Measurements from ENCODE around the gene MARK3. TPM values are rescaled to one million over a fixed set of nuclear protein-coding genes. Genes with fewer than 3 reads are reported as not detected.

MARK3 gene
- total and polyA plus RNA-seq, 2 donors, result 44.4 to 130 TPM

DNA sequence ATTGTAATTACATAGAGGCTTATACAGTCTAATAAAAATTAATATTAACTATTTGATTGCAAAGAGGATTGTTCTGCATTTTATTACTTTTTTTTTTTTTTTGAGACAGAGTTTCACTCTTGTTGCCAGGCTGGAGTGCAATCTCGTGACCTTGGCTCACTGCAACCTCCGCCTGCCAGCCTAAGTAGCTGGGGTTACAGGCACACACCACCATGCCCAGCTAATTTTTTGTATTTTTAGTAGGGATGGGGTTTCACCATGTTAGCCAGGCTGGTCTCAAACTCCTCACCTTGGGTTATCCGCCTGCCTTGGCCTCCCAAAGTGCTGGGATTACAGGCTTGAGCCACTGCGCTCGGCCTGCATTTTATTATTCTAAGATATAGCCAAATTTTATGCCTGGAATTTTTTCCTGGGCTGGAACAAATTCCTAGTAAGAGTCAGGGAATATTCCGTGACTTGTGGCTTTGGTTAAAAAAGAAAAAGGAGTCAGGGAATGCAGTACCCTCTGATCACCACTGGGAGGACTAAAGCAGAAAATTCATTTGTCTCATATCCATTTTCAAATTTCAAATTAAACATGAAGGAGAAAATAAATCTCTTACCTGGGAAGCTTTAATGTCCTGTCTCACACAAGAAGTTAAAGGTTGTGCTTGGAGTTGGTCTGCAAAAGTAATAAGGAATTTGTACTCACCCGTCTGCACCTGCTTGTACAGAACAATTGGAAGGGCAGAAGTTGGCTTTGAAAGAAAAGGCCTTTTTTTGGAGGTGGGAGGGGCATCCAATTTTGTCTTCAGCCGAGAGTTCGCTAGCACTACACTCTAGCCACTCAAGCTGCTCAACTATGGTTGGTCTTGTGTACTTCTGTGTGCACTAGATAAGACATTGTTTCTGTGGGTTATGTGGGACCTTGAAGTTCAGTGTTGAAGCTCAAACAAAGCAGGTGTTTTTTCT lies 8.7 kb downstream of the MARK3 start:
- 43% methylated on average over 9 of the region's 9 CpGs for WGBS
- Histone ChIP-seq H3K36me3 (ENCODE audit: insufficient read depth) (no peaks in the 10 kb centered on the region), H3K27ac (ENCODE audit: low read depth) (no peak overlapping the region), H3K4me1 (ENCODE audit: insufficient read depth) (peaks cover 3% of the 10 kb centered on the region), H3K4me3 (ENCODE audit: low read depth, low read length) (no peak overlapping the region)
- DNase-seq (ENCODE audit: extremely low spot score), result no peak

DNA sequence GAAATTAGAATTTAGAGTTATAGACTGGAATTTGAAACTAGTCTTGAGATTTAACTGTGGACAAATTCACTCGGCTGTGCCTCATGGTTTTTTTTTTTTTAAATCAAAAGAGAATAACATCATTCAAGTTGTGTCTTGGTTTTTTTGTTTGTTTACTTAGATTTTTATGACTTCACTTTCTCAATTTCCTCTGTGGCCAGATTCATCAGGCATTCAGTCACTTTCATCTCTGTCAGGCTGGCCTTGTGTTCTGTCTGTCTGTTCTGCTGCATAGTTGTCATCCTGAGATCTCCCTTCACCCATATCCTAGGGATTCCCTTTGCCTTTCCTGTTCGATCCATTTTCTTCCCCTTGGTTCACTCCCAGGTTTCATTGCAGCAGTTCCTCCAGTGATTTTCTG lies 10.0 kb downstream of the MARK3 start:
- 56% methylated on average over 2 of the region's 2 CpGs for WGBS
- DNase-seq (ENCODE audit: extremely low spot score), result no peak
- no peak overlapping the region for H3K27ac ChIP-seq (ENCODE audit: low read depth)
- H3K4me3 ChIP-seq (ENCODE audit: low read depth, low read length), result no peak overlapping the region
- H3K4me1 ChIP-seq (ENCODE audit: insufficient read depth), result peaks cover 3% of the 10 kb centered on the region
- H3K36me3 ChIP-seq (ENCODE audit: insufficient read depth), result no peaks in the 10 kb centered on the region

DNA sequence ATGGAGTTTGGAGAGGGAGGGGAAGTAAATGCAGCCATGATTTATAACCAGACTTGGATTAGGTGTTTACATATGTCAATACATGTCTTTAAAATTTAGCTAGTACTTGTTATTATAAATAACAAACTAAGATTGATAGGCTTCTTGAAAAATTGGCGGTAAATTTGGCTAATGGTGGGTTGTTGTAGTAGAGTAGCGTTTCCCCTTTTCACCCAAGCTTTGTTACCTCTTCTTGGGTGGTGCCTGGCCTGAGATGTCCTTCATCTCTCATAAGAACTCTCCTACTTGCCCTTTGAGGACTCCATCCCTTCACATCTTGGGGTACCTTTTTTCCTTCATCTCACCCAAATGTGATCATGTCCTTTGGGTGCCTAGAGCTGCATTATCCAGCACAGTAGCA lies 11.2 kb downstream of the MARK3 start:
- 97% methylated on average over 2 of the region's 2 CpGs for WGBS
- Histone ChIP-seq H3K27ac (ENCODE audit: low read depth) (no peak overlapping the region), H3K4me3 (ENCODE audit: low read depth, low read length) (no peak overlapping the region), H3K36me3 (ENCODE audit: insufficient read depth) (no peaks in the 10 kb centered on the region), H3K4me1 (ENCODE audit: insufficient read depth) (peaks cover 3% of the 10 kb centered on the region)
- DNase-seq (ENCODE audit: extremely low spot score), result no peak

DNA sequence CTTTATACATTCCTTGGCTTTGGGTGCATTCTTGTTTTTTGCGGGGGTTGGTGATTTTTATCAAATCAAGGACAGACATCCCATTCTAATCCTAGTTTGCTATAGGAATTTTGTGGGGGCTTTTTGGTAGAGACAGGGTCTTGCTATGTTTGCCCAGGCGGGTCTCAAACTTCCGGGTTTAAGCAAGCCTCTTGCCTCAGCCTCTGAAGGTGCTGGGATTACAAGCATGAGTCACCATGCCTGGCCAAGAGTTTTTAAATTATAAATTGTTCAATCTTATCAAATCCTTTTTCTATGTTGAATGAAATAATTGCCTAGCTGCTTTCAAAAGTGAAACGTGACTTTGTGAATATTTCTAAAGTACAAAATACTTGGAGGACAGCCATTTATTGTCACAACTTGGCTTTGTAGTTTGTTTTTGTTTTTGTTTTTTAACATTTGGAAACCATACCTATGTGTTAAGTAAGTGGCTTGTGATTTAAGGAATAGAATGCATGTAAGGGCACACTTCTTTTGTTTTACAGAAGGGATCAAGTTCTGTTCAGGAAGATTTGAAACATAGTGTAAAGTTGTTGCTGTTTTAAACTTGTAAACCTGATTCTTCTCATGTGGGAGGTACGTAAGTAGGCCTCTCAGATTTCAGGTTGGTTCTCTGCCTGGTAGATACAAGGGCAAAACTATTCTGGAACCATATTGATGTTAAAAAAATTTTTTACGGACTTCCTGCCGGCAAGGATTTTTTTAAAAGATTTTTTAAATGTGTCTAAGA lies 13.4 kb downstream of the MARK3 start:
- no peak overlapping the region for H3K4me3 ChIP-seq (ENCODE audit: low read depth, low read length)
- H3K36me3 ChIP-seq (ENCODE audit: insufficient read depth), result no peaks in the 10 kb centered on the region
- H3K27ac ChIP-seq (ENCODE audit: low read depth), result no peak overlapping the region
- H3K4me1 ChIP-seq (ENCODE audit: insufficient read depth), result peaks cover 3% of the 10 kb centered on the region
- WGBS, result 62% methylated on average over 7 of the region's 7 CpGs
- DNase-seq (ENCODE audit: extremely low spot score), result no peak

DNA sequence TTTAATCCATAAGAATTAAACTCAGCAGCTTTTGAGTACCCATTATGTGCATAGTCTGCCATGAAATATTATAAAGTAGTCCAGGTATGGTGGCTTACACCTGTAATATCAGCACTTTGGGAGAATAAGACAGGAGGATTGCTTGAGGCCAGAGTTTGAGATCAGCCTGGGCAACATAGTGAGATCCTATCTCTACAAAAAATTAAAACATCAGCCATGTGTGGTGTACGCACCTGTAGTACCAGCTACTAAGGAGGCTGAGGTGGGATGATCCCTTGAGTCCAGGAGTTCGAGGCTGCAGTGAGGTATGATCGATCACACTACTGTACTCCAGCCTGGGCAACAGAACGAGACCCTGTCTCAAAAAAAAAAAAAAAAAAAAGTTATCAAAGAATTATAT lies 15.3 kb downstream of the MARK3 start:
- H3K27ac ChIP-seq (ENCODE audit: low read depth), result no peak overlapping the region
- DNase-seq (ENCODE audit: extremely low spot score), result no peak
- H3K36me3 ChIP-seq (ENCODE audit: insufficient read depth), result no peaks in the 10 kb centered on the region
- H3K4me1 ChIP-seq (ENCODE audit: insufficient read depth), result peaks cover 3% of the 10 kb centered on the region
- H3K4me3 ChIP-seq (ENCODE audit: low read depth, low read length), result no peak overlapping the region
- WGBS, result 87% methylated on average over 4 of the region's 4 CpGs

DNA sequence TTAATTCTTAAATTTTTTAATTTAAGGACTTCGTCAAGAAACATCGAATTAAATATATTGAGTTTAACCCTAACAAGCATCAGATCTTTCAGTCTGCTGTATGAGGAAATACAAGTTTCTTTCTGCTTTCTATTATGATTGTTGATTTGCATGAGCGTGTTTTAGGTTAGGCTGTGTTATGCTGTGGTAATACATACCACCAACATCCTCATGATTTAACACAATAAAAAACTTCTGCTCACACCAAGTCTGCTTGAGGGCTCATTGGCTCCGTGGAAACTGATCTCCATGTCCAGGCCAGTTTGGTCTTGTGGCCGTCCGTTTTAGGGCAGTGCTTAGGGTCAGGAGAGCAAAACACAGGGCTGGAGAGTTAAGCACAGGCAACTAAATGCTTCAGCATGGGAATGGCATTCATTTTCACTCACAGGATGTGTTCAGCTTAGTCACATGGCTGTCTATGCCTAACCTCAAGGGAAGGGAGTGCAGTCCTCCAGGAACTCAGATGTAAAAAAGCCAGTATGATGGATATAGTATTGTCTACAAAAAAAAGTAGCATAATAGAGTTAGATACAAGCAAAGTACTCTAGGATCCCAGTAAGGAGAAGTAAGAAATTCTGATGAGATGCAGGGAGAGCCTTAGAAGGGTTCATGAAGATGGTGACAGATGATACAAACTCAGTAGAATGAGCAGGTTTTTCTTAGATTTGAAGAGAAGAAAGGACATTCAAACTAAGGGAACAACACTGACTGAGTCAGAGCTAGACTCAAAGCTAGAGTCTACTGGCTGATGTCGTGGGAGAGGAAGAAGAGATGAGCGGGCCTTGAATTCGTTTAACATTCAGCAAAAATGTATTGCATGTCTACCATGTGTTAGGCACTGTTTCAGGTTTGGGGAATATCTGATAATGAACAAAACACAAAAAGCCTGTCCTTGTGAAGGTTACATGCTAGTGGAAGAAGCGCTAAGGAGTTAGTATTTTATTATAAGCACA lies 16.3 kb downstream of the MARK3 start:
- no peak overlapping the region for H3K27ac ChIP-seq (ENCODE audit: low read depth)
- DNase-seq (ENCODE audit: extremely low spot score), result no peak
- WGBS, result 74% methylated on average over 10 of the region's 10 CpGs

DNA sequence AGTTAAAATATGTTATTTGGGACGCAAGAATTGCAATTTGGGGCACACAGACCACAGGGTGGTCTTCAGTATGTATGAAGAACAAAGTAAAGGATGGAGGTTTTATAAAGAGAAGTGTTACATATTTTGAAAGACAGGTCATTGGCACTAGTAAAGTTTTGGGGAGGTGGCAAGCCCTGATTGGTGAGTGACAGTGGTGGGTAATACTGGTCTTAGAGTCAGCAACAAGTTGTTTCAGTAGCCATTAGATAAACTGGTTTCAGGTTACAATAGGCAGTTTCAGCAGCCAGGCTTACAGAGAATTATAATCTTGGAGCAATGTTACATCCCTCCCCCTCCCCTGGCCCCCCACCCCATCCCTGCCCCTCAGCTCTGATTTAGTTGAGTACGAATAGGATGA lies 17.5 kb downstream of the MARK3 start:
- no peak overlapping the region for H3K4me3 ChIP-seq (ENCODE audit: low read depth, low read length)
- DNase-seq (ENCODE audit: extremely low spot score), result no peak
- peaks cover 3% of the 10 kb centered on the region for H3K4me1 ChIP-seq (ENCODE audit: insufficient read depth)
- 81% methylated on average over 2 of the region's 2 CpGs for WGBS
- peaks cover 1% of the 10 kb centered on the region for H3K36me3 ChIP-seq (ENCODE audit: insufficient read depth)
- H3K27ac ChIP-seq (ENCODE audit: low read depth), result no peak overlapping the region

More for the DNA sequence above, 16.3 kb downstream of the MARK3 start:
- Histone ChIP-seq H3K4me3 (ENCODE audit: low read depth, low read length) (no peak overlapping the region), H3K36me3 (ENCODE audit: insufficient read depth) (peaks cover 1% of the 10 kb centered on the region), H3K4me1 (ENCODE audit: insufficient read depth) (peaks cover 3% of the 10 kb centered on the region)

DNA sequence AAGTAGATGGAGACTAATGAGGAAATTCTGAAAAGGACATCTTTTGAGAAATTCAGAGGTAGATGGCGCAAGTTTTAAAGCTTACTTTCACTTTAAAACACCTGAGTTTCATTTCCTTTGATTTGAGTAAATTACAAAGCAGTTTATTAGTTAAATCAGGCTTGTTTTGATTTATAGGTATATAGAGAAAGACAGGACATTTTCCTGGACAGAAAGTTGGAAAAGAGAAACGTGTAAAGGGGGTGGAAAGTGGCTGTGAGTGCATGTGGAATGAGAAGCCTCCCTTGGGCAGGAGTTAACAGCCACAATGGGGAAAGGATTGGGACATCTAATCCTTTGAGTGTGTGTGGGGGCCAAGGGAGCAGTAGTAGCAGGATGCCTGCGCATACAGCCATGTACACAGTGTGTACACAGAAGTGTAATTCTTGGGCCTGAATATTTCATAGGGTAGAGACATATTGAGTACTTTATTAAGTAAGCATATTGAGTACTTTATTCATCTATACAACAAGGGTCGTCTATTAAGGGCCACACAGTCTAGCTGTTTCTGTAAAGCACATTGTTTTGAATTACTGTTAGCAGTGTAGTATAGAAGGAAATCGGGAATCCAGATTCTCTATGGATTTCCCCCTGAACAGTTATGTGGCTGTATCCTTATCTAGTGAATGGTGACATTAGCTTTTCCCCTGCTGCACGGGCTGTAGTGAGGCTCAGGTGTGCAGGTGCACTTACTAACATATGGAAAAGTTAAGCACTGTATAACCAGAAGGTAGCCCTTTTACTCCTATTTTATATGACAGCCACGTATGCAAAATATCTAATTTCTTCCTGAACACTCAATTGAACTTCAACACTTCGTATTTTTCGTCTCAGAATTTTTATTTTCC lies 19.1 kb downstream of the MARK3 start:
- peaks cover 1% of the 10 kb centered on the region for H3K36me3 ChIP-seq (ENCODE audit: insufficient read depth)
- H3K4me3 ChIP-seq (ENCODE audit: low read depth, low read length), result no peak overlapping the region
- no peak for DNase-seq (ENCODE audit: extremely low spot score)
- WGBS, result 64% methylated on average over 9 of the region's 9 CpGs
- H3K27ac ChIP-seq (ENCODE audit: low read depth), result no peak overlapping the region
- no peaks in the 10 kb centered on the region for H3K4me1 ChIP-seq (ENCODE audit: insufficient read depth)

DNA sequence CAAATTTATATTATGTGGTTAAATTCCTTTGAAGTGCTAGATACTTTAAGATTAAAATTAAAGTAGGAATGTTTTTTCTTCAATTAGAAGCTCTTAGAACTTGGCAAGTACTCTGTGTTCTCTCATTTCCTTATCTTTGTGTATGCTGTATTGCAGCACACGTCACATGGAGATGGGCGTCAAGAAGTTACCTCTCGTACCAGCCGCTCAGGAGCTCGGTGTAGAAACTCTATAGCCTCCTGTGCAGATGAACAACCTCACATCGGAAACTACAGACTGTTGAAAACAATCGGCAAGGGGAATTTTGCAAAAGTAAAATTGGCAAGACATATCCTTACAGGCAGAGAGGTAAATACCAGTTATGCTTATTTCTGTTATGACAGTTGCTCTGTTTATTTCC lies 19.7 kb downstream of the MARK3 start:
- H3K4me3 ChIP-seq (ENCODE audit: low read depth, low read length), result no peak overlapping the region
- H3K36me3 ChIP-seq (ENCODE audit: insufficient read depth), result peaks cover 1% of the 10 kb centered on the region
- peaks cover 2% of the 10 kb centered on the region for H3K4me1 ChIP-seq (ENCODE audit: insufficient read depth)
- WGBS, result 64% methylated on average over 7 of the region's 7 CpGs
- no peak for DNase-seq (ENCODE audit: extremely low spot score)
- no peak overlapping the region for H3K27ac ChIP-seq (ENCODE audit: low read depth)

DNA sequence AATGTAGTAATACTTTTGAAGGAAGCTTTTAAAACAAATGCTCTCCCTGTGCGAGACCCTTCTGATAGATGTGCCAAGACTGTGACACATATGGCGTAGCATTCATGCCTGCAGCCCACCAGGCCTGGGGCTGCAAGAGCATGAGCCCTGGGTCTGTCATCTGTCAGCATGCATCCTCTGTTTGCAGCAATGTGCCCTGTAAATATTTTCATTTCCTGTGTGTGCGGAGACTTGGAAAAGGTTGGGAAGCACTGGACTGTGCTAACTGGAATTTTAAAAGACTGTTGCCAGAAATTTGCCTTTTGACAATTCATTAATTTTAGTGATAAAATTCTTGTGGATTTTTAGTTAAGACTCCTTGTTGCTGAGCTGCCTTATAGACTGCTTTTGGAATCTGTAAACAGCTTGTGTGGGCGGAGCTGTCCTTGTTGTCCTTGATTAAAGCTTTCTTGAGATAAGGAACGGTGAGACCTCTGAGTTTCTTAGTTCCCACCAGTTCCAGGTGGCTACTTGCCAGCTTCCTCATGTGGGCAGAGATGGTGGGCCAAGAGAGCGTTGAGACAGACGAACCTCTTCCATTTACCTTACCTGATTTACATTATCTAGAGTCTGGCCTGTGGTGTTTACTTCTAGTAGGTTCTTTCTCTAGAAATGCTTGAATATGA lies 23.4 kb downstream of the MARK3 start:
- no peak for DNase-seq (ENCODE audit: extremely low spot score)
- 63% methylated on average over 7 of the region's 7 CpGs for WGBS
- H3K36me3 ChIP-seq (ENCODE audit: insufficient read depth), result peaks cover 1% of the 10 kb centered on the region
- H3K4me1 ChIP-seq (ENCODE audit: insufficient read depth), result peaks cover 2% of the 10 kb centered on the region
- H3K4me3 ChIP-seq (ENCODE audit: low read depth, low read length), result no peak overlapping the region
- H3K27ac ChIP-seq (ENCODE audit: low read depth), result peak overlapping the region; percentile 48

DNA sequence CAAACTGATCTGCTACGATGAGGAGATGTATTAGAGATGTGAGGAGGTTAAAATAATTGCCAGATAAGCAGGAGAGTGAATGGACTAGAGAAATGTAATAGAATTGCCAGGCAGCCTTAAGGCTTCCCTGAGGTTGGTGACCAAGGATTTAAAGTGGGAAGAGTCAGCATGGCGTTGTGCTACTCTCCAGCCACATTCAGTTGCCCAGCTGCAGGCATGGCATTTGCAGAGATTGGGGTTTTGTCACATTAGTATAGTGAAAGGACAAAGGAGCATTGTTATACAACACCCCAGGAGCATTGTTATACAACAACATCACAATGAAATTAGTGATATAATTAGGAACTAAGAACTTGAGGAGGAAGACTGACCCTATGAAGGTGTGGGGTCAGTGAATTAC lies 31.7 kb downstream of the MARK3 start:
- 93% methylated on average over 2 of the region's 2 CpGs for WGBS
- no peak for DNase-seq (ENCODE audit: extremely low spot score)
- Histone ChIP-seq H3K4me1 (ENCODE audit: insufficient read depth) (no peaks in the 10 kb centered on the region), H3K27ac (ENCODE audit: low read depth) (no peak overlapping the region), H3K4me3 (ENCODE audit: low read depth, low read length) (no peak overlapping the region), H3K36me3 (ENCODE audit: insufficient read depth) (peaks cover 4% of the 10 kb centered on the region)

DNA sequence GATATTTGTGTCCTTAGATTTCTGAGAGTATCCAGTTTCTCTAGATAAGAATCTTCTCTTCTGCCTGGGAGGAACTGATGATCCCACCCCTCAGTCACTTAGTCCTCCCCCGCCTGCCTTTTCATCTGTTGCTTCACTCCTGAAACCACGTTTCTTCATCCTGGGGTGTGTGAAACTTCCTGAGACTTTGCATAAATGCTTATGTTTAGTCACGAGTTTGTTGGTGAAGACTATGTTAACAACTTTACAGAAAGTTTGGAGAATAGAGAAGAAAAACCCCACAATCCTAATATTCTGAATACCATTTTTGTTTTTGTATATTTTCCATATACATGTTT lies 33.2 kb downstream of the MARK3 start:
- Histone ChIP-seq H3K4me3 (ENCODE audit: low read depth, low read length) (no peak overlapping the region), H3K27ac (ENCODE audit: low read depth) (no peak overlapping the region), H3K36me3 (ENCODE audit: insufficient read depth) (peaks cover 4% of the 10 kb centered on the region), H3K4me1 (ENCODE audit: insufficient read depth) (no peaks in the 10 kb centered on the region)
- 67% methylated on average over 3 of the region's 3 CpGs for WGBS
- DNase-seq (ENCODE audit: extremely low spot score), result no peak
